ENCODE results near the gene PP2D1.
A peak's percentile ranks its signal among the peaks of the same experiment; 100 is the strongest.
"Not testable (repeated sequence)": the region's sequence is repeated elsewhere in the genome, so short reads cannot be mapped to it uniquely, and the experiment has no call there.

The PP2D1 gene

GRCh38 chr3:20046556-20046955 is 34.5 kb upstream of the PP2D1 start:
- no peak for TF ChIP-seq CTCF (IDR thresholded peaks at IDR 0.05; ENCODE audit: insufficient read depth, low read length, poor library complexity, severe bottlenecking)
- no peak for TF ChIP-seq EZH2phosphoT487 (conservative IDR thresholded peaks at IDR 0.05; ENCODE audit: low read length)
- H4K20me1 ChIP-seq (ENCODE audit: low read depth, low read length) = peaks cover 3% of the 10 kb centered on the region; the same call in 1 of the 2 replicates
- 0 out of 2 replicates have a peak overlapping the region, but pooled peaks have one; percentile 7 for H3K27ac ChIP-seq (ENCODE audit: low read depth, low read length)
- no peak overlapping the region for H3K4me3 ChIP-seq (ENCODE audit: insufficient read depth, low read length, poor library complexity, severe bottlenecking)
- H3F3A ChIP-seq (ENCODE audit: insufficient read depth) = peaks cover 38% of the 10 kb centered on the region
- H3K79me2 ChIP-seq (ENCODE audit: insufficient read depth, low read length) = peaks cover 94% of the 10 kb centered on the region
- H2AFZ ChIP-seq (ENCODE audit: low read depth, low read length, severe bottlenecking) = no peak overlapping the region
- no peaks in the 10 kb centered on the region for H3K36me3 ChIP-seq (ENCODE audit: low read length)
- H3K9me3 ChIP-seq (ENCODE audit: insufficient read depth, low read length) = no peaks in the 10 kb centered on the region
- H3K9ac ChIP-seq (ENCODE audit: low read length) = no peak overlapping the region
- H3K4me2 ChIP-seq (ENCODE audit: low read depth, low read length, poor library complexity, severe bottlenecking) = peak overlapping the region; percentile 79
- H3K9me2 ChIP-seq (replicated peaks; ENCODE audit: insufficient read depth, low read length) = no peaks in the 10 kb centered on the region
- no peaks in the 10 kb centered on the region for H3K27me3 ChIP-seq (ENCODE audit: low read length)

DNA sequence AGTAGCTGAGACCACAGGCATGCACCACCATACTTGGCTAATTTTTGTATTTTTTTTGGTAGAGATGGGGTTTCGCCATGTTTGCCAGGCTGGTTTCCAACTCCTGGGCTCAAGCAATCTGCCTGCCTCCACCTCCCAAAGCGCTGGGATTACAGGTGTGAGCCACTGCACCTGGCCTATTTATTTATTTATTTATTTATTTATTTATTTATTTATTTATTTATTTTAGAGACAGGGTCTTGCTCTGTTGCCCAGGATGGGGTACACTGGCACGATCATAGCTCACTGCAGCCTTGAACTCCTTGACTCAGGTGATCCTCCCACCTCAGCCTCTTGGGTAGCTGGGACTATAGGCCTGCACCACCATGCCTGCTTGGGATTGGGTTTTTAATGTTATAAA is 33.1 kb upstream of the PP2D1 start:
- not testable (repeated sequence) for H2AFZ ChIP-seq (ENCODE audit: low read depth, low read length, severe bottlenecking); H3K9me3 ChIP-seq (ENCODE audit: insufficient read depth, low read length); H3K4me2 ChIP-seq (ENCODE audit: low read depth, low read length, poor library complexity, severe bottlenecking); H4K20me1 ChIP-seq (ENCODE audit: low read depth, low read length); H3K27me3 ChIP-seq (ENCODE audit: low read length); H3K36me3 ChIP-seq (ENCODE audit: low read length); H3K4me3 ChIP-seq (ENCODE audit: insufficient read depth, low read length, poor library complexity, severe bottlenecking); H3K9me2 ChIP-seq (replicated peaks; ENCODE audit: insufficient read depth, low read length); H3K27ac ChIP-seq (ENCODE audit: low read depth, low read length); H3K9ac ChIP-seq (ENCODE audit: low read length)
- peaks cover 90% of the 10 kb centered on the region for H3K79me2 ChIP-seq (ENCODE audit: insufficient read depth, low read length)
- peaks cover 46% of the 10 kb centered on the region for H3F3A ChIP-seq (ENCODE audit: insufficient read depth)

DNA sequence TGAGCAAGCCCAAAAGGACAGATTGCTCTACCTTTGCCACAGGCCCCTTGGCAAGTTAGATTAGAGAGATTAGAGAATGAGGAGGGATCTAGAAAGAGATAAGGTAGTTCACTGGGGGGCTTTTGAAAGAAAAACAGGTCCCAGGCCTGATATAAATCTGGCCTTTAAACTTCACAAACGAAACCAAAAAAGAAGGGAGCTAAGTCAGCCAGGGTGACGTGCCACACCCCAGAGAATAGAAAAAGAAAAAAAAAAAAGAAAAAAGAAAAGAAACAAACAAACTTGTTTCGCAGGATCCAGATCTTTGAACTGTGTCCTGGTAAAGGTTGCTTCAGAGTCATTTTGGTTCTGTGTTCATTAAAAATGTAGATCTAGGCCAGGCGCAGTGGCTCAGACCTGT is 31.8 kb upstream of the PP2D1 start:
- Histone ChIP-seq H3F3A (ENCODE audit: insufficient read depth) (peaks cover 41% of the 10 kb centered on the region), H3K27ac (ENCODE audit: low read depth, low read length) (no peak overlapping the region), H3K9me2 (replicated peaks; ENCODE audit: insufficient read depth, low read length) (no peaks in the 10 kb centered on the region), H3K79me2 (ENCODE audit: insufficient read depth, low read length) (peaks cover 78% of the 10 kb centered on the region), H2AFZ (ENCODE audit: low read depth, low read length, severe bottlenecking) (no peak overlapping the region), H3K4me2 (ENCODE audit: low read depth, low read length, poor library complexity, severe bottlenecking) (peak overlapping the region; percentile 96), H4K20me1 (ENCODE audit: low read depth, low read length) (peaks cover 3% of the 10 kb centered on the region; the same call in 1 of the 2 replicates), H3K9me3 (ENCODE audit: insufficient read depth, low read length) (no peaks in the 10 kb centered on the region), H3K9ac (ENCODE audit: low read length) (peak overlapping the region; percentile 39), H3K4me3 (ENCODE audit: insufficient read depth, low read length, poor library complexity, severe bottlenecking) (peak overlapping the region; percentile 39), H3K36me3 (ENCODE audit: low read length) (no peaks in the 10 kb centered on the region), H3K27me3 (ENCODE audit: low read length) (no peaks in the 10 kb centered on the region)
- TF ChIP-seq EZH2phosphoT487 (conservative IDR thresholded peaks at IDR 0.05; ENCODE audit: low read length) (no peak), CTCF (IDR thresholded peaks at IDR 0.05; ENCODE audit: insufficient read depth, low read length, poor library complexity, severe bottlenecking) (no peak)

- Histone ChIP-seq H3F3A (ENCODE audit: insufficient read depth) (peaks cover 37% of the 10 kb centered on the region), H3K27ac (ENCODE audit: low read depth, low read length) (no peak overlapping the region), H3K4me3 (ENCODE audit: insufficient read depth, low read length, poor library complexity, severe bottlenecking) (peak overlapping the region; percentile 39), H3K9ac (ENCODE audit: low read length) (peak overlapping the region; percentile 39), H3K9me3 (ENCODE audit: insufficient read depth, low read length) (no peaks in the 10 kb centered on the region), H3K9me2 (replicated peaks; ENCODE audit: insufficient read depth, low read length) (no peaks in the 10 kb centered on the region), H3K27me3 (ENCODE audit: low read length) (no peaks in the 10 kb centered on the region), H2AFZ (ENCODE audit: low read depth, low read length, severe bottlenecking) (no peak overlapping the region), H3K79me2 (ENCODE audit: insufficient read depth, low read length) (peaks cover 74% of the 10 kb centered on the region), H3K36me3 (ENCODE audit: low read length) (no peaks in the 10 kb centered on the region), H4K20me1 (ENCODE audit: low read depth, low read length) (peaks cover 3% of the 10 kb centered on the region; the same call in 1 of the 2 replicates), H3K4me2 (ENCODE audit: low read depth, low read length, poor library complexity, severe bottlenecking) (peak overlapping the region; percentile 96)
- TF ChIP-seq EZH2phosphoT487 (conservative IDR thresholded peaks at IDR 0.05; ENCODE audit: low read length) = no peak
- TF ChIP-seq CTCF (IDR thresholded peaks at IDR 0.05; ENCODE audit: insufficient read depth, low read length, poor library complexity, severe bottlenecking) = no peak
Observed at GRCh38 chr3:20043396-20043795, 31.3 kb upstream of the PP2D1 start.
